Activated T-helper 2 cell treated with anti-CD3 and anti-CD28 coated beads, Interferon-gamma antibody, Interleukin-2, Interleukin-4, amounts not matched to agents 10 μg/mL and 5 μg/mL and 100 μg/mL, durations not matched to agents 14 hours and 24 hours and 36 hours (primary cell): ENCODE measurements around the gene EML6. TPM values are rescaled to one million over a fixed set of nuclear protein-coding genes. Genes with fewer than 3 reads are reported as not detected.

Experiments
- DNase-seq: peaks from one replicate; pipeline ENCODE4 v3.0.0; 2021; ENCODE audit warnings: low spot score
- H3K27ac Mint-ChIP-seq: one replicate; pipeline ENCODE4 v1.8.0; 2021; ENCODE audit warnings: mixed read lengths
- H3K27me3 Mint-ChIP-seq: one replicate; pipeline ENCODE4 v1.8.0; 2021; ENCODE audit warnings: low read depth, mixed read lengths
- H3K36me3 Mint-ChIP-seq: one replicate; pipeline ENCODE4 v1.8.0; 2021; ENCODE audit warnings: low read depth, mixed read lengths
- H3K4me1 Mint-ChIP-seq: one replicate; pipeline ENCODE4 v1.8.0; 2021; ENCODE audit warnings: low read depth, mixed read lengths
- H3K4me3 Mint-ChIP-seq: one replicate; pipeline ENCODE4 v1.8.0; 2021; ENCODE audit warnings: low read depth, mild to moderate bottlenecking, moderate library complexity, mixed read lengths
- H3K9me3 Mint-ChIP-seq: one replicate; pipeline ENCODE4 v1.8.0; 2021; ENCODE audit warnings: mixed read lengths
- intact Hi-C: fragments of 100-400 bp; cut with micrococcal nuclease; formaldehyde crosslinking; loops from one replicate; pipeline ENCODE4 v1.15.1; 2023
- total RNA-seq: library from RNA; stranded (reverse); gene quantifications from 2 replicates; pipeline ENCODE4 v1.2.3, GENCODE V29; 2022

The EML6 gene
- total RNA-seq, 1 donor from 2014 or later: 0.23 TPM

GRCh38 chr2:54927085-54927750 lies 203.8 kb downstream of the EML6 start:
- no peaks in the 10 kb centered on the region for H3K36me3 Mint-ChIP-seq
- H3K27ac Mint-ChIP-seq: no peak overlapping the region
- H3K4me1 Mint-ChIP-seq: no peaks in the 10 kb centered on the region
- peaks cover 5% of the 10 kb centered on the region for H3K9me3 Mint-ChIP-seq
- peaks cover 12% of the 10 kb centered on the region for H3K27me3 Mint-ChIP-seq
- H3K4me3 Mint-ChIP-seq: no peak overlapping the region
- intact Hi-C loops: no loop called here
- no peak for DNase-seq

- Mint-ChIP-seq H3K27me3 (peaks cover 9% of the 10 kb centered on the region), H3K4me3 (no peak overlapping the region), H3K9me3 (peaks cover 5% of the 10 kb centered on the region), H3K4me1 (no peaks in the 10 kb centered on the region), H3K36me3 (no peaks in the 10 kb centered on the region), H3K27ac (no peak overlapping the region)
- DNase-seq: no peak
- intact Hi-C loops: no loop called here
Observed at GRCh38 chr2:54927751-54928615, 204.5 kb downstream of the EML6 start.

GRCh38 chr2:54928719-54929118 lies 205.3 kb downstream of the EML6 start:
- Mint-ChIP-seq H3K9me3 (peaks cover 5% of the 10 kb centered on the region), H3K27me3 (peaks cover 9% of the 10 kb centered on the region), H3K4me3 (no peak overlapping the region), H3K4me1 (no peaks in the 10 kb centered on the region), H3K27ac (no peak overlapping the region), H3K36me3 (no peaks in the 10 kb centered on the region)
- intact Hi-C loops: no loop called here
- DNase-seq: no peak

- intact Hi-C loops: no loop called here
- Mint-ChIP-seq H3K27ac (no peak overlapping the region), H3K4me1 (no peaks in the 10 kb centered on the region), H3K9me3 (peaks cover 5% of the 10 kb centered on the region), H3K27me3 (peaks cover 4% of the 10 kb centered on the region), H3K36me3 (no peaks in the 10 kb centered on the region), H3K4me3 (no peak overlapping the region)
- DNase-seq: no peak
Observed at GRCh38 chr2:54931473-54931872, 208.0 kb downstream of the EML6 start.

GRCh38 chr2:54935389-54935788 lies 211.9 kb downstream of the EML6 start:
- Mint-ChIP-seq H3K27ac (no peak overlapping the region), H3K27me3 (peaks cover 4% of the 10 kb centered on the region), H3K9me3 (peaks cover 8% of the 10 kb centered on the region), H3K36me3 (no peaks in the 10 kb centered on the region), H3K4me3 (no peak overlapping the region), H3K4me1 (no peaks in the 10 kb centered on the region)
- intact Hi-C loops: no loop called here
- no peak for DNase-seq

GRCh38 chr2:54936766-54937165 lies 213.3 kb downstream of the EML6 start:
- H3K27ac Mint-ChIP-seq: no peak overlapping the region
- intact Hi-C loops: no loop called here
- H3K4me3 Mint-ChIP-seq: no peak overlapping the region
- no peaks in the 10 kb centered on the region for H3K36me3 Mint-ChIP-seq
- peaks cover 8% of the 10 kb centered on the region for H3K9me3 Mint-ChIP-seq
- DNase-seq: no peak
- no peaks in the 10 kb centered on the region for H3K27me3 Mint-ChIP-seq
- H3K4me1 Mint-ChIP-seq: no peaks in the 10 kb centered on the region

- H3K4me1 Mint-ChIP-seq: no peaks in the 10 kb centered on the region
- no peak overlapping the region for H3K4me3 Mint-ChIP-seq
- no peaks in the 10 kb centered on the region for H3K36me3 Mint-ChIP-seq
- intact Hi-C loops: no loop called here
- H3K27ac Mint-ChIP-seq: no peak overlapping the region
- peaks cover 8% of the 10 kb centered on the region for H3K9me3 Mint-ChIP-seq
- H3K27me3 Mint-ChIP-seq: no peaks in the 10 kb centered on the region
- no peak for DNase-seq
Observed at GRCh38 chr2:54939446-54940118, 216.1 kb downstream of the EML6 start.

GRCh38 chr2:54940723-54941122 lies 217.3 kb downstream of the EML6 start:
- H3K4me1 Mint-ChIP-seq: peaks cover 6% of the 10 kb centered on the region
- intact Hi-C loops: no loop called here
- no peak overlapping the region for H3K4me3 Mint-ChIP-seq
- peaks cover 12% of the 10 kb centered on the region for H3K9me3 Mint-ChIP-seq
- no peak for DNase-seq
- no peaks in the 10 kb centered on the region for H3K36me3 Mint-ChIP-seq
- H3K27me3 Mint-ChIP-seq: no peaks in the 10 kb centered on the region
- no peak overlapping the region for H3K27ac Mint-ChIP-seq

- intact Hi-C loops: no loop called here
- no peaks in the 10 kb centered on the region for H3K36me3 Mint-ChIP-seq
Observed at GRCh38 chr2:54941248-54941984, 218.0 kb downstream of the EML6 start.

GRCh38 chr2:54942373-54942772 lies 218.9 kb downstream of the EML6 start:
- H3K4me3 Mint-ChIP-seq: no peak overlapping the region
- DNase-seq: no peak
- intact Hi-C loops: no loop called here
- peaks cover 12% of the 10 kb centered on the region for H3K9me3 Mint-ChIP-seq
- H3K27ac Mint-ChIP-seq: no peak overlapping the region
- H3K27me3 Mint-ChIP-seq: no peaks in the 10 kb centered on the region
- H3K4me1 Mint-ChIP-seq: peaks cover 11% of the 10 kb centered on the region
- H3K36me3 Mint-ChIP-seq: no peaks in the 10 kb centered on the region

More at GRCh38 chr2:54941248-54941984, 218.0 kb downstream of the EML6 start:
- no peak overlapping the region for H3K27ac Mint-ChIP-seq
- H3K4me3 Mint-ChIP-seq: no peak overlapping the region
- H3K27me3 Mint-ChIP-seq: no peaks in the 10 kb centered on the region
- DNase-seq: no peak
- peaks cover 12% of the 10 kb centered on the region for H3K9me3 Mint-ChIP-seq
- peaks cover 11% of the 10 kb centered on the region for H3K4me1 Mint-ChIP-seq

- H3K36me3 Mint-ChIP-seq: no peaks in the 10 kb centered on the region
- peaks cover 11% of the 10 kb centered on the region for H3K4me1 Mint-ChIP-seq
- intact Hi-C loops: no loop called here
- H3K27me3 Mint-ChIP-seq: no peaks in the 10 kb centered on the region
- no peak overlapping the region for H3K4me3 Mint-ChIP-seq
- peaks cover 4% of the 10 kb centered on the region for H3K9me3 Mint-ChIP-seq
- H3K27ac Mint-ChIP-seq: no peak overlapping the region
- no peak for DNase-seq
Observed at GRCh38 chr2:54944724-54945326, 221.4 kb downstream of the EML6 start.
